A549 (cell line): ENCODE results near the gene PCDH10. TPM values are rescaled to one million over a fixed set of nuclear protein-coding genes. Genes with fewer than 3 reads are reported as not detected.

Experiments used
- ATAC-seq, 2 experiments: fragments of 200-7000 bp in 1 of 2; fragments of >200 bp in 1 of 2; cut with Nextera tagmentation in 1 of 2; cut with Tn5 transposase in 1 of 2; 3 replicates each; pipeline versions ENCODE4 v1.8.0 to v1.9.1; 2018 to 2020; ENCODE audit warnings: mild to moderate bottlenecking in 1 of 2, moderate library complexity in 1 of 2
- CTCF ChIA-PET: fragments of 300-600 bp; sonication (Branson Sonifier 250); formaldehyde crosslinking; extraction: SDS; loops from one replicate; lab custom pipeline; 2021; ENCODE audit warnings: antibody characterized with exemption, inconsistent platforms; lab: Yijun Ruan, JAX
- POLR2A ChIA-PET: fragments of 350-600 bp; formaldehyde crosslinking; extraction: SDS; loops from one replicate; lab custom pipeline; 2021; ENCODE audit warnings: antibody characterized with exemption, inconsistent platforms; lab: Yijun Ruan, JAX
- DNase-seq, 2 experiments: peaks; one replicate each; pipeline versions ENCODE4 v3.0.0 to v3.0.0-alpha.2; 2011 to 2016; ENCODE audit warnings: low read depth in 1 of 2, low spot score in 1 of 2
- FAIRE-seq: peaks from 2 replicates; lab custom pipeline; 2011; peaks lifted over from hg19 to GRCh38; lab: Jason Lieb, UNC
- H3K27ac ChIP-seq, 2 experiments: fragments of >200 bp; sonication (Bioruptor Twin); formaldehyde crosslinking; 3 replicates each; pipeline ENCODE4 v1.5.1; 2016 to 2017
- H3K4me1 ChIP-seq: fragments of >200 bp; sonication (Bioruptor Twin); formaldehyde crosslinking; 3 replicates; pipeline ENCODE4 v1.6.1; 2016
- H3K4me2 ChIP-seq: fragments of >200 bp; sonication (Bioruptor Twin); formaldehyde crosslinking; 3 replicates; pipeline ENCODE4 v1.6.1; 2016
- H3K4me3 ChIP-seq: fragments of >200 bp; sonication (Bioruptor Twin); formaldehyde crosslinking; 3 replicates; pipeline ENCODE4 v1.5.1; 2016
- H3K9me3 ChIP-seq: fragments of >200 bp; sonication (Bioruptor Twin); formaldehyde crosslinking; 3 replicates; pipeline ENCODE4 v1.6.1; 2016
- ATOH8 ChIP-seq: fragments of 250-450 bp; sonication (Bioruptor Pico); IDR thresholded peaks from 2 replicates; pipeline ENCODE4 v1.5.0; 2020; ENCODE audit warnings: low read depth, mild to moderate bottlenecking, moderate library complexity
- BHLHE40 ChIP-seq: IDR thresholded peaks from 2 replicates; pipeline ENCODE4 v1.6.1; 2012; ENCODE audit warnings: low read depth, low read length, inconsistent platforms
- CBX8 ChIP-seq: fragments of 200-600 bp; sonication (generic); IDR thresholded peaks from 2 replicates; pipeline ENCODE4 v1.6.1; 2016
- CEBPB ChIP-seq, 2 experiments: fragments of >200 bp in 1 of 2; sonication (Bioruptor Twin) in 1 of 2; formaldehyde crosslinking in 1 of 2; IDR thresholded peaks; 2 replicates each; pipeline ENCODE4 v1.6.1; 2012 to 2016
- CHD4 ChIP-seq: fragments of 200-600 bp; sonication (generic); IDR thresholded peaks from 2 replicates; pipeline ENCODE4 v1.6.1; 2016; ENCODE audit warnings: antibody characterized with exemption, mild to moderate bottlenecking, borderline replicate concordance
- E2F6 ChIP-seq: IDR thresholded peaks from 2 replicates; pipeline ENCODE4 v1.6.1; 2012; ENCODE audit warnings: low read depth, borderline replicate concordance
- EHMT2 ChIP-seq: fragments of 200-600 bp; sonication (generic); IDR thresholded peaks from 2 replicates; pipeline ENCODE4 v1.6.1; 2016; ENCODE audit warnings: antibody characterized with exemption, low read depth, mild to moderate bottlenecking, moderate library complexity
- EP300 ChIP-seq, 2 experiments: fragments of >200 bp; sonication (Bioruptor Twin); formaldehyde crosslinking; IDR thresholded peaks; 2 replicates in 1 of 2; 3 replicates in 1 of 2; pipeline ENCODE4 v1.6.1; 2016 to 2017
- GATA3 ChIP-seq: IDR thresholded peaks from 2 replicates; pipeline ENCODE4 v1.6.1; 2012; ENCODE audit warnings: borderline replicate concordance
- HEYL ChIP-seq: fragments of 250-450 bp; sonication (Bioruptor Pico); IDR thresholded peaks from 2 replicates; pipeline ENCODE4 v1.8.0; 2021; ENCODE audit warnings: mild to moderate bottlenecking, moderate library complexity
- HOXA7 ChIP-seq: fragments of 250-450 bp; sonication (Bioruptor Pico); IDR thresholded peaks from 2 replicates; pipeline ENCODE4 v1.5.0; 2020; ENCODE audit warnings: mild to moderate bottlenecking, moderate library complexity
- JUN ChIP-seq, 2 experiments: fragments of >200 bp; sonication (Bioruptor Twin); formaldehyde crosslinking; IDR thresholded peaks; 2 replicates in 1 of 2; 3 replicates in 1 of 2; pipeline ENCODE4 v1.6.1; 2016 to 2017
- KDM1A ChIP-seq: fragments of 200-600 bp; sonication (generic); IDR thresholded peaks from 2 replicates; pipeline ENCODE4 v1.6.1; 2016; ENCODE audit warnings: low read depth, mild to moderate bottlenecking
- MAFK ChIP-seq: fragments of 450-650 bp; IDR thresholded peaks from 2 replicates; pipeline ENCODE4 v1.6.1; 2014; ENCODE audit not compliant: partially characterized antibody
- MAZ ChIP-seq: fragments of 150-350 bp; IDR thresholded peaks from 2 replicates; pipeline ENCODE4 v1.6.1; 2014; ENCODE audit warnings: antibody characterized with exemption, low read depth, low read length, borderline replicate concordance
- NFE2L2 ChIP-seq: fragments of 150-350 bp; conservative IDR thresholded peaks from 2 replicates; pipeline ENCODE4 v1.6.1; 2014; ENCODE audit warnings: low read length
- NR3C1 ChIP-seq: fragments of >200 bp; sonication (Bioruptor Twin); formaldehyde crosslinking; IDR thresholded peaks from 3 replicates; pipeline ENCODE4 v1.6.1; 2017
- PHF8 ChIP-seq: fragments of 200-600 bp; sonication (generic); IDR thresholded peaks from 2 replicates; pipeline ENCODE4 v1.6.1; 2016; ENCODE audit warnings: low read depth, mild to moderate bottlenecking, antibody characterized with exemption, moderate library complexity, borderline replicate concordance
- POLR2A ChIP-seq: IDR thresholded peaks from 2 replicates; pipeline ENCODE4 v1.6.1; 2012; ENCODE audit warnings: mild to moderate bottlenecking, low read length
- POLR2AphosphoS2 ChIP-seq: conservative IDR thresholded peaks from 2 replicates; pipeline ENCODE4 v1.6.1; 2012; ENCODE audit warnings: low read length, improper control_type of control experiment, inconsistent platforms
- RAD21 ChIP-seq, 2 experiments: fragments of >200 bp in 1 of 2; sonication (Bioruptor Twin) in 1 of 2; formaldehyde crosslinking in 1 of 2; IDR thresholded peaks in 1 of 2; conservative IDR thresholded peaks in 1 of 2; 2 replicates in 1 of 2; 3 replicates in 1 of 2; pipeline ENCODE4 v1.6.1; 2012 to 2018; ENCODE audit warnings: inconsistent platforms in 1 of 2
- RARB ChIP-seq: fragments of 250-450 bp; sonication (Bioruptor Pico); IDR thresholded peaks from 2 replicates; pipeline ENCODE4 v1.8.0; 2021; ENCODE audit warnings: mild to moderate bottlenecking, moderate library complexity
- RCOR1 ChIP-seq: fragments of 150-350 bp; IDR thresholded peaks from 2 replicates; pipeline ENCODE4 v1.6.1; 2014; ENCODE audit warnings: antibody characterized with exemption, low read length, low read depth
- RFX5 ChIP-seq: fragments of 450-650 bp; IDR thresholded peaks from 2 replicates; pipeline ENCODE4 v1.7.1; 2014; ENCODE audit warnings: antibody characterized with exemption, mild to moderate bottlenecking, moderate library complexity
- RNF2 ChIP-seq: fragments of 200-600 bp; sonication (generic); IDR thresholded peaks from 2 replicates; pipeline ENCODE4 v1.6.1; 2016; ENCODE audit warnings: low read depth, mild to moderate bottlenecking, antibody characterized with exemption, moderate library complexity, borderline replicate concordance
- SMC3 ChIP-seq: fragments of >200 bp; sonication (Bioruptor Twin); formaldehyde crosslinking; IDR thresholded peaks from 3 replicates; pipeline ENCODE4 v1.6.1; 2018; ENCODE audit warnings: inconsistent platforms
- TFCP2L1 ChIP-seq: fragments of 250-450 bp; sonication (Bioruptor Pico); IDR thresholded peaks from 2 replicates; pipeline ENCODE4 v1.5.0; 2021; ENCODE audit warnings: mild to moderate bottlenecking
- ZNF302 ChIP-seq: fragments of 250-450 bp; sonication (Bioruptor Pico); IDR thresholded peaks from 2 replicates; pipeline ENCODE4 v1.9.0; 2021; ENCODE audit warnings: inconsistent platforms, mild to moderate bottlenecking, moderate library complexity
- ZSCAN20 ChIP-seq: fragments of 250-450 bp; sonication (Bioruptor Pico); IDR thresholded peaks from 2 replicates; pipeline ENCODE4 v1.8.0; 2022; ENCODE audit warnings: mild to moderate bottlenecking, moderate library complexity
- WGBS: methylation state at CpG from one replicate; pipeline ENCODE4 v1.1.6; 2017; ENCODE audit errors: missing lambda C conversion rate; 5-methylcytosine and 5-hydroxymethylcytosine counted together
- polyA plus RNA-seq, 4 experiments: library from polyadenylated mRNA; depleted of rRNA in 3 of 4; stranded (reverse); fragments of >200 nt; fragmentation: RNase III in 1 of 4; extraction: RNeasy Plus Mini Kit Qiagen cat#74134 plus additional on column Dnase treatment in 1 of 4; gene quantifications; 2 replicates in 3 of 4; 3 replicates in 1 of 4; pipeline ENCODE4 v1.2.3, GENCODE V29; 2011 to 2017
- TF ChIP-seq, protein P1 (sequence below): fragments of 200-600 bp; sonication (generic); IDR thresholded peaks from 2 replicates; pipeline ENCODE4 v1.6.1; 2016; ENCODE audit warnings: antibody characterized with exemption, mild to moderate bottlenecking, moderate library complexity
- TF ChIP-seq, protein P2 (sequence below): IDR thresholded peaks from 2 replicates; pipeline ENCODE4 v1.6.1; 2012
- TF ChIP-seq, protein P3 (sequence below): fragments of >200 bp; sonication (Bioruptor Twin); formaldehyde crosslinking; IDR thresholded peaks from 3 replicates; pipeline ENCODE4 v1.5.1; 2016

Gene PCDH10
- polyA plus RNA-seq, 2 of the 4 experiments (the other 2 are of a cell fraction), result 0.37 to 0.49 TPM

GRCh38 chr4:133189147-133189517, 40.0 kb downstream of the PCDH10 start:
- no peak for TF ChIP-seq MAFK
- no peak for TF ChIP-seq POLR2AphosphoS2
- no peak for TF ChIP-seq CBX8
- TF ChIP-seq SMC3, result no peak
- no peak for TF ChIP-seq E2F6
- TF ChIP-seq NFE2L2, result no peak
- no peak for TF ChIP-seq PHF8
- no peak for TF ChIP-seq GATA3
- TF ChIP-seq CEBPB (IDR thresholded peaks at IDR 0.05), result no peak
- TF ChIP-seq HOXA7 (CRISPR knock-in tag), result no peak
- no peak for TF ChIP-seq HEYL (CRISPR knock-in tag)
- no peak for TF ChIP-seq ZSCAN20 (CRISPR knock-in tag)
- no peak for TF ChIP-seq RAD21 (conservative IDR thresholded peaks at IDR 0.05 in 1 of 2, IDR thresholded peaks at IDR 0.05 in 1 of 2)
- TF ChIP-seq ATOH8 (CRISPR knock-in tag), result no peak
- TF ChIP-seq, protein P1, sequence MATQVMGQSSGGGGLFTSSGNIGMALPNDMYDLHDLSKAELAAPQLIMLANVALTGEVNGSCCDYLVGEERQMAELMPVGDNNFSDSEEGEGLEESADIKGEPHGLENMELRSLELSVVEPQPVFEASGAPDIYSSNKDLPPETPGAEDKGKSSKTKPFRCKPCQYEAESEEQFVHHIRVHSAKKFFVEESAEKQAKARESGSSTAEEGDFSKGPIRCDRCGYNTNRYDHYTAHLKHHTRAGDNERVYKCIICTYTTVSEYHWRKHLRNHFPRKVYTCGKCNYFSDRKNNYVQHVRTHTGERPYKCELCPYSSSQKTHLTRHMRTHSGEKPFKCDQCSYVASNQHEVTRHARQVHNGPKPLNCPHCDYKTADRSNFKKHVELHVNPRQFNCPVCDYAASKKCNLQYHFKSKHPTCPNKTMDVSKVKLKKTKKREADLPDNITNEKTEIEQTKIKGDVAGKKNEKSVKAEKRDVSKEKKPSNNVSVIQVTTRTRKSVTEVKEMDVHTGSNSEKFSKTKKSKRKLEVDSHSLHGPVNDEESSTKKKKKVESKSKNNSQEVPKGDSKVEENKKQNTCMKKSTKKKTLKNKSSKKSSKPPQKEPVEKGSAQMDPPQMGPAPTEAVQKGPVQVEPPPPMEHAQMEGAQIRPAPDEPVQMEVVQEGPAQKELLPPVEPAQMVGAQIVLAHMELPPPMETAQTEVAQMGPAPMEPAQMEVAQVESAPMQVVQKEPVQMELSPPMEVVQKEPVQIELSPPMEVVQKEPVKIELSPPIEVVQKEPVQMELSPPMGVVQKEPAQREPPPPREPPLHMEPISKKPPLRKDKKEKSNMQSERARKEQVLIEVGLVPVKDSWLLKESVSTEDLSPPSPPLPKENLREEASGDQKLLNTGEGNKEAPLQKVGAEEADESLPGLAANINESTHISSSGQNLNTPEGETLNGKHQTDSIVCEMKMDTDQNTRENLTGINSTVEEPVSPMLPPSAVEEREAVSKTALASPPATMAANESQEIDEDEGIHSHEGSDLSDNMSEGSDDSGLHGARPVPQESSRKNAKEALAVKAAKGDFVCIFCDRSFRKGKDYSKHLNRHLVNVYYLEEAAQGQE, result no peak
- TF ChIP-seq, protein P2, sequence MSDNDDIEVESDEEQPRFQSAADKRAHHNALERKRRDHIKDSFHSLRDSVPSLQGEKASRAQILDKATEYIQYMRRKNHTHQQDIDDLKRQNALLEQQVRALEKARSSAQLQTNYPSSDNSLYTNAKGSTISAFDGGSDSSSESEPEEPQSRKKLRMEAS, result no peak
- TF ChIP-seq MAZ, result no peak
- no peak overlapping the region for H3K4me3 ChIP-seq
- FAIRE-seq, result no peak
- no peak overlapping the region for H3K27ac ChIP-seq
- no peaks in the 10 kb centered on the region for H3K9me3 ChIP-seq
- no peak overlapping the region for H3K4me2 ChIP-seq
- ChIA-PET POLR2A (no interaction called here), CTCF (no interaction called here)
- no peaks in the 10 kb centered on the region for H3K4me1 ChIP-seq
- DNase-seq, result no peak
- ATAC-seq, result no peak

GRCh38 chr4:133190098-133190497, 41.0 kb downstream of the PCDH10 start:
- TF ChIP-seq NR3C1 (no peak), TFCP2L1 (CRISPR knock-in tag) (no peak), RARB (CRISPR knock-in tag) (no peak), POLR2A (no peak), RNF2 (no peak), KDM1A (no peak), E2F6 (no peak), EHMT2 (no peak), BHLHE40 (no peak), ATOH8 (CRISPR knock-in tag) (no peak), PHF8 (no peak), CHD4 (no peak), MAZ (no peak), ZNF302 (CRISPR knock-in tag) (no peak), RFX5 (no peak), SMC3 (no peak), EP300 (IDR thresholded peaks at IDR 0.05) (no peak), JUN (IDR thresholded peaks at IDR 0.05) (no peak), RCOR1 (no peak)
- TF ChIP-seq, protein P3, sequence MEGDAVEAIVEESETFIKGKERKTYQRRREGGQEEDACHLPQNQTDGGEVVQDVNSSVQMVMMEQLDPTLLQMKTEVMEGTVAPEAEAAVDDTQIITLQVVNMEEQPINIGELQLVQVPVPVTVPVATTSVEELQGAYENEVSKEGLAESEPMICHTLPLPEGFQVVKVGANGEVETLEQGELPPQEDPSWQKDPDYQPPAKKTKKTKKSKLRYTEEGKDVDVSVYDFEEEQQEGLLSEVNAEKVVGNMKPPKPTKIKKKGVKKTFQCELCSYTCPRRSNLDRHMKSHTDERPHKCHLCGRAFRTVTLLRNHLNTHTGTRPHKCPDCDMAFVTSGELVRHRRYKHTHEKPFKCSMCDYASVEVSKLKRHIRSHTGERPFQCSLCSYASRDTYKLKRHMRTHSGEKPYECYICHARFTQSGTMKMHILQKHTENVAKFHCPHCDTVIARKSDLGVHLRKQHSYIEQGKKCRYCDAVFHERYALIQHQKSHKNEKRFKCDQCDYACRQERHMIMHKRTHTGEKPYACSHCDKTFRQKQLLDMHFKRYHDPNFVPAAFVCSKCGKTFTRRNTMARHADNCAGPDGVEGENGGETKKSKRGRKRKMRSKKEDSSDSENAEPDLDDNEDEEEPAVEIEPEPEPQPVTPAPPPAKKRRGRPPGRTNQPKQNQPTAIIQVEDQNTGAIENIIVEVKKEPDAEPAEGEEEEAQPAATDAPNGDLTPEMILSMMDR, result no peak
- ChIA-PET POLR2A (no interaction called here), CTCF (no interaction called here)
- Histone ChIP-seq H3K4me1 (no peaks in the 10 kb centered on the region), H3K27ac (no peak overlapping the region), H3K9me3 (no peaks in the 10 kb centered on the region), H3K4me3 (no peak overlapping the region), H3K4me2 (no peak overlapping the region)
- FAIRE-seq (no peak), DNase-seq (no peak), ATAC-seq (no peak)
- WGBS, result 26% methylated on average over 5 of the region's 5 CpGs
